OCI-LY1 (cell line): ENCODE results near the gene LEP.
A peak's percentile ranks its signal among the peaks of the same experiment; 100 is the strongest.

Experiments used
- H2AFZ ChIP-seq: fragments of 200-600 bp; sonication (generic), shearing (Covaris generic); 2 replicates; pipeline ENCODE4 v1.6.0; 2014; ENCODE audit warnings: antibody characterized with exemption, mild to moderate bottlenecking, low read length
- H3F3A ChIP-seq: fragments of 200-600 bp; sonication (generic), shearing (Covaris generic); 2 replicates; pipeline ENCODE4 v1.6.0; 2014; ENCODE audit warnings: mild to moderate bottlenecking, antibody characterized with exemption, low read length, moderate library complexity; ENCODE audit not compliant: insufficient read depth
- H3K27ac ChIP-seq: fragments of 200-600 bp; sonication (generic); 2 replicates; pipeline ENCODE4 v1.5.1; 2014; ENCODE audit warnings: low read length, mixed run types, mild to moderate bottlenecking, low read depth; ENCODE audit not compliant: poor library complexity, severe bottlenecking
- H3K27me3 ChIP-seq: fragments of 200-600 bp; sonication (generic); 2 replicates; pipeline ENCODE4 v1.6.0; 2014; ENCODE audit warnings: antibody characterized with exemption, mild to moderate bottlenecking, low read length, moderate library complexity; ENCODE audit not compliant: insufficient read depth
- H3K36me3 ChIP-seq: fragments of 200-600 bp; sonication (generic); 2 replicates; pipeline ENCODE4 v1.6.1; 2014; ENCODE audit warnings: mild to moderate bottlenecking, antibody characterized with exemption, low read length, moderate library complexity, mixed read lengths; ENCODE audit not compliant: insufficient read depth
- H3K4me1 ChIP-seq: fragments of 200-600 bp; sonication (generic); 2 replicates; pipeline ENCODE4 v1.5.1; 2014; ENCODE audit warnings: mild to moderate bottlenecking, low read length, moderate library complexity; ENCODE audit not compliant: insufficient read depth, severe bottlenecking
- H3K4me2 ChIP-seq: fragments of 200-600 bp; sonication (generic), shearing (Covaris generic); 2 replicates; pipeline ENCODE4 v1.6.1; 2014; ENCODE audit warnings: low read length
- H3K4me3 ChIP-seq: fragments of 200-600 bp; sonication (generic); 2 replicates; pipeline ENCODE4 v1.5.1; 2014; ENCODE audit warnings: low read length, low read depth, mild to moderate bottlenecking, mixed read lengths; ENCODE audit not compliant: poor library complexity, severe bottlenecking
- H3K79me2 ChIP-seq: fragments of 200-600 bp; shearing (Covaris generic); 2 replicates; pipeline ENCODE4 v1.6.1; 2016; ENCODE audit warnings: mixed run types, low read length, mixed read lengths; ENCODE audit not compliant: insufficient read depth
- H3K9ac ChIP-seq: fragments of 200-600 bp; sonication (generic), shearing (Covaris generic); 2 replicates; pipeline ENCODE4 v1.6.1; 2014; ENCODE audit warnings: mild to moderate bottlenecking, low read length, mixed read lengths
- H3K9me2 ChIP-seq: fragments of 200-600 bp; sonication (generic), shearing (Covaris generic); 2 replicates; pipeline ENCODE4 v1.6.1; 2014; ENCODE audit warnings: low read depth, mild to moderate bottlenecking, low read length, mixed read lengths
- H3K9me3 ChIP-seq: fragments of 200-600 bp; shearing (Covaris generic); 2 replicates; pipeline ENCODE4 v1.6.1; 2014; ENCODE audit warnings: low read length, mixed read lengths
- H4K20me1 ChIP-seq: fragments of 200-600 bp; sonication (generic), shearing (Covaris generic); 2 replicates; pipeline ENCODE4 v1.6.0; 2016; ENCODE audit warnings: mild to moderate bottlenecking, low read length; ENCODE audit not compliant: insufficient read depth
- EZH2 ChIP-seq: fragments of 200-600 bp; sonication (generic), shearing (Covaris generic); IDR thresholded peaks from 2 replicates; pipeline ENCODE4 v1.8.0; 2017; ENCODE audit warnings: borderline replicate concordance, mixed run types, mild to moderate bottlenecking, antibody characterized with exemption, low read length, moderate library complexity, mixed read lengths
- TF ChIP-seq, protein P1 (sequence below): fragments of 200-600 bp; sonication (generic), shearing (Covaris generic); IDR thresholded peaks from 2 replicates; pipeline ENCODE4 v1.5.1; 2017; ENCODE audit warnings: mild to moderate bottlenecking, antibody characterized with exemption, low read length, moderate library complexity, mixed read lengths

Gene LEP

DNA sequence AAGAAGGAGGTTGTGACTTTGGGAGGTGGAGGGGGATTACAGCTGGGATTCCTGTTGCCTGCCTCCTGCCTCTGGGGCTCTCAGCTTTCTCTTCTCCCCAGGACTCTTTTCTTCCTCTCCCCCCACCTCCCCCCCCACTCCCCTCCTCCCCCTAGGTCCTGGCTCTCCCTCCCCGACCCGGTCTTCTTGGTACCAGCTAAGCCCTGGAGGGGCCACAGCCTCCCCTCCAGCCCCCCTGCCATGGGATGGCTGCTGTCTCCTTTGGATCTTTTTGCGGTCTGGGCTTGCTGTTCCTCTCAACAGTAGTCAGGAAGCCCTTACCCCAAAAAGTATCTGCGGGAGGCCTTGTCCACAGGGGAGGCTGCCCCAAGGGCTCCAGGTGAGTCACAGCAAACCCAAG is 33.5 kb upstream of the LEP start:
- Histone ChIP-seq H3K4me3 (no peak overlapping the region), H3K4me1 (no peaks in the 10 kb centered on the region), H3K27me3 (peaks cover 3% of the 10 kb centered on the region; the same call in 1 of the 2 replicates)

DNA sequence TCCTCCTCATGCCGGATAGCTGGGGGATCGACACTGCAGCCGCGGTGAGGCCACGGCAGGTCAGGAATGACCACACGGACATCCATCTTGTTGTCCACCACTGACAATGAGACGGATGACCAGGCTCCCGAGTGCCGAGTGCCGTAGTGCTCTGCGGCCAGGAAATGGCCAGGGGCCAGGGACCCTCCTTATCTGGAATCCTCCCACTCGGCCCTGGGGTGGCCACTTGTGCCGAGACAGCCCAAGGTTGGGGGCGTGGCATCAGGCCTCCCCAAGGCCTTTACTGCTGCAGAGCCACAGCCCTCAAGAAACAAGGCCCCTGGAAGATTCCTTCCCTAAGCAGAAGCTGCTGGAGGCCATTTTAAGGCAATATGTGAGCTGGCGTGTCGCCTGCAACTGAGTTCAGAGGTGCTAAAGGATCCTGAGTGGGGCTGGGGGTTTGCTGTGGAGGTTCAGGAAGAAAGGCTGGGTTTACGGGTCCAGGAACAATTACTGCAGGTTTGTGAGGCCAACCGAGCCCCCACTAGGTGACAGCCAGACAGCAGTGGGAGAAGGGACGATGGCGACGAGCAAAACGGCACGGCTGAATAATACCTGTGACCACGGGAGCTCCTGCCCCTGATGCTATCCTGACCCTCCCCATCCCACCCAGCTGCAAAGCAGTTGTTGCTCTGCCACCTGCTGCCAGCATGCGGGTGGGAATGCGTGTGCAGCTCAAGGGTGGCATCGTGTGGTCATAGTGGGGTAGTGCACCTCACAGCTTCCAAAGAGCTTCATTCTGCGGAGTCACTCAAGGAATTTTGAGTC is 31.6 kb upstream of the LEP start:
- H3K36me3 ChIP-seq: no peaks in the 10 kb centered on the region
- TF ChIP-seq, protein P1, sequence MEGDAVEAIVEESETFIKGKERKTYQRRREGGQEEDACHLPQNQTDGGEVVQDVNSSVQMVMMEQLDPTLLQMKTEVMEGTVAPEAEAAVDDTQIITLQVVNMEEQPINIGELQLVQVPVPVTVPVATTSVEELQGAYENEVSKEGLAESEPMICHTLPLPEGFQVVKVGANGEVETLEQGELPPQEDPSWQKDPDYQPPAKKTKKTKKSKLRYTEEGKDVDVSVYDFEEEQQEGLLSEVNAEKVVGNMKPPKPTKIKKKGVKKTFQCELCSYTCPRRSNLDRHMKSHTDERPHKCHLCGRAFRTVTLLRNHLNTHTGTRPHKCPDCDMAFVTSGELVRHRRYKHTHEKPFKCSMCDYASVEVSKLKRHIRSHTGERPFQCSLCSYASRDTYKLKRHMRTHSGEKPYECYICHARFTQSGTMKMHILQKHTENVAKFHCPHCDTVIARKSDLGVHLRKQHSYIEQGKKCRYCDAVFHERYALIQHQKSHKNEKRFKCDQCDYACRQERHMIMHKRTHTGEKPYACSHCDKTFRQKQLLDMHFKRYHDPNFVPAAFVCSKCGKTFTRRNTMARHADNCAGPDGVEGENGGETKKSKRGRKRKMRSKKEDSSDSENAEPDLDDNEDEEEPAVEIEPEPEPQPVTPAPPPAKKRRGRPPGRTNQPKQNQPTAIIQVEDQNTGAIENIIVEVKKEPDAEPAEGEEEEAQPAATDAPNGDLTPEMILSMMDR: peak; percentile 100
- no peak for TF ChIP-seq EZH2

More for the DNA sequence above, 33.5 kb upstream of the LEP start:
- no peak for TF ChIP-seq EZH2
- TF ChIP-seq, protein P1: no peak
- H3K9me3 ChIP-seq: no peaks in the 10 kb centered on the region
- no peaks in the 10 kb centered on the region for H3K9me2 ChIP-seq
- no peak overlapping the region for H2AFZ ChIP-seq
- no peak overlapping the region for H3K9ac ChIP-seq
- H3K79me2 ChIP-seq: no peaks in the 10 kb centered on the region
- no peaks in the 10 kb centered on the region for H3K36me3 ChIP-seq
- no peaks in the 10 kb centered on the region for H3F3A ChIP-seq
- H4K20me1 ChIP-seq: no peaks in the 10 kb centered on the region
- no peak overlapping the region for H3K4me2 ChIP-seq
- no peak overlapping the region for H3K27ac ChIP-seq

GRCh38 chr7:128210036-128210347 is 31.1 kb upstream of the LEP start:
- H3K27me3 ChIP-seq: peaks cover under 1% of the 10 kb centered on the region; the same call in 1 of the 2 replicates
- no peaks in the 10 kb centered on the region for H3K9me2 ChIP-seq
- no peak overlapping the region for H3K4me3 ChIP-seq
- H3K9me3 ChIP-seq: no peaks in the 10 kb centered on the region
- no peaks in the 10 kb centered on the region for H3K79me2 ChIP-seq
- H3K27ac ChIP-seq: no peak overlapping the region
- no peak overlapping the region for H3K9ac ChIP-seq
- no peaks in the 10 kb centered on the region for H4K20me1 ChIP-seq
- no peaks in the 10 kb centered on the region for H3K36me3 ChIP-seq
- no peak overlapping the region for H2AFZ ChIP-seq
- H3F3A ChIP-seq: no peaks in the 10 kb centered on the region
- no peaks in the 10 kb centered on the region for H3K4me1 ChIP-seq
- TF ChIP-seq, protein P1: no peak
- no peak for TF ChIP-seq EZH2
- H3K4me2 ChIP-seq: no peak overlapping the region

More for the DNA sequence above, 31.6 kb upstream of the LEP start:
- H3K4me2 ChIP-seq: no peak overlapping the region
- no peaks in the 10 kb centered on the region for H3K9me3 ChIP-seq
- H3K9ac ChIP-seq: no peak overlapping the region
- peaks cover 3% of the 10 kb centered on the region; the same call in 1 of the 2 replicates for H3K27me3 ChIP-seq
- no peak overlapping the region for H3K27ac ChIP-seq
- H2AFZ ChIP-seq: no peak overlapping the region
- H3K4me1 ChIP-seq: no peaks in the 10 kb centered on the region
- H3K9me2 ChIP-seq: no peaks in the 10 kb centered on the region
- H3F3A ChIP-seq: no peaks in the 10 kb centered on the region
- no peaks in the 10 kb centered on the region for H4K20me1 ChIP-seq
- no peaks in the 10 kb centered on the region for H3K79me2 ChIP-seq
- H3K4me3 ChIP-seq: no peak overlapping the region
